Ascending aorta (tissue), 2 donors: ENCODE results near the gene GDPD3. TPM values are rescaled to one million over a fixed set of nuclear protein-coding genes. Genes with fewer than 3 reads are reported as not detected.

Source experiments
- DNase-seq, 2 donors: peaks; one replicate each; pipeline ENCODE4 v3.0.0-alpha.2; 2019; ENCODE audit warnings: low spot score in 2 of 2
- H3K27ac ChIP-seq, 2 donors: fragments of 200-600 bp; sonication (generic); one replicate each; pipeline ENCODE4 v1.5.1; 2016 to 2017; ENCODE audit warnings: mild to moderate bottlenecking in 1 of 2
- H3K27me3 ChIP-seq: fragments of 200-600 bp; sonication (generic); one replicate; pipeline ENCODE4 v1.5.1; 2017
- H3K36me3 ChIP-seq, 2 donors: fragments of 200-600 bp; sonication (generic); one replicate each; pipeline ENCODE4 v1.5.1; 2016
- H3K4me1 ChIP-seq, 2 donors: fragments of 200-600 bp; sonication (generic); one replicate each; pipeline ENCODE4 v1.5.1; 2016 to 2017; ENCODE audit warnings: mild to moderate bottlenecking in 1 of 2
- H3K4me3 ChIP-seq, 2 donors: fragments of 200-600 bp; sonication (generic); one replicate each; pipeline ENCODE4 v1.5.1; 2016 to 2017; ENCODE audit warnings: mild to moderate bottlenecking in 1 of 2
- H3K9me3 ChIP-seq, 2 donors: fragments of 200-600 bp; sonication (generic); one replicate each; pipeline ENCODE4 v1.5.1; 2016
- intact Hi-C: fragments of 100-400 bp; cut with DNase I; formaldehyde crosslinking; loops from one replicate; pipeline ENCODE4 v1.15.1; 2023
- total RNA-seq: library from RNA; depleted of rRNA; stranded (reverse); fragments of >200 nt; gene quantifications from one replicate; pipeline ENCODE4 v1.1.0, GENCODE V29; 2016
- TF ChIP-seq, protein P1 (sequence below), 3 experiments: fragments of 200-600 bp in 2 of 3; fragments of 450-650 bp in 1 of 3; sonication (generic) in 2 of 3; IDR thresholded peaks; one replicate each; pipeline ENCODE4 v1.5.1; 2016 to 2019; ENCODE audit warnings: antibody characterized with exemption in 3 of 3, mild to moderate bottlenecking in 1 of 3, moderate library complexity in 1 of 3

The GDPD3 gene
- total RNA-seq, 1 donor from 2014 or later: 0.53 TPM

DNA sequence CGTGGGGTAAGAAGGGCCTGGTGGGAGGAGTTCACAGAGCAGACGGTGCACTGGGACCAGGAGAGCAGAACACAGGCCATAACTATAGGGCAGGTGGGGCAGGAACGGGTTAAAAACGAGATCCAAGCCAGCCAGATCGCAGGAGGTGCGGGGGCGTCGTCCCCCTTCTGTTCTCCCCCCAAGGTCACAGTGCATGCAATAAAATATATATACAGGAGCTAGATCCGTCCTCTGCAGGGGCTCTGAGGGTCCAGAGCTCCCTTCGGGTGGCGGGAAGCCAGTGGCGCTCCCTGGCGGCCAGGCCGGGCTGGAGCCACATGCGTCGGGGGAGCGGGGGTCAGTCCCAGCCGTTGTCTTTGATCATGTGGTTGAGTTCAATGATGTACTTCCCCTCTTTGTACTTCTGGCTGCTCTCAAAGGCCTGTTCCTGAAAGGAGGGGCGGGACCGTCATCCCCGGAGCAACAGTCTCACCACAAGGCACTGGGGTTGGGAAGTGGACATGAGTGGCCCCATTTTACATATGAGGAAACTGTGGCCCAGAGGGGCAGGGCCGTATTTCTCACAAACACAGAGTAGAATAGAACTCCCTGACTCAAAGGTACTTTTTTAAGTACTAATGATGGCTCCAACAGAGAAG lies 20.8 kb downstream of the GDPD3 start:
- TF ChIP-seq, protein P1, sequence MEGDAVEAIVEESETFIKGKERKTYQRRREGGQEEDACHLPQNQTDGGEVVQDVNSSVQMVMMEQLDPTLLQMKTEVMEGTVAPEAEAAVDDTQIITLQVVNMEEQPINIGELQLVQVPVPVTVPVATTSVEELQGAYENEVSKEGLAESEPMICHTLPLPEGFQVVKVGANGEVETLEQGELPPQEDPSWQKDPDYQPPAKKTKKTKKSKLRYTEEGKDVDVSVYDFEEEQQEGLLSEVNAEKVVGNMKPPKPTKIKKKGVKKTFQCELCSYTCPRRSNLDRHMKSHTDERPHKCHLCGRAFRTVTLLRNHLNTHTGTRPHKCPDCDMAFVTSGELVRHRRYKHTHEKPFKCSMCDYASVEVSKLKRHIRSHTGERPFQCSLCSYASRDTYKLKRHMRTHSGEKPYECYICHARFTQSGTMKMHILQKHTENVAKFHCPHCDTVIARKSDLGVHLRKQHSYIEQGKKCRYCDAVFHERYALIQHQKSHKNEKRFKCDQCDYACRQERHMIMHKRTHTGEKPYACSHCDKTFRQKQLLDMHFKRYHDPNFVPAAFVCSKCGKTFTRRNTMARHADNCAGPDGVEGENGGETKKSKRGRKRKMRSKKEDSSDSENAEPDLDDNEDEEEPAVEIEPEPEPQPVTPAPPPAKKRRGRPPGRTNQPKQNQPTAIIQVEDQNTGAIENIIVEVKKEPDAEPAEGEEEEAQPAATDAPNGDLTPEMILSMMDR (IDR thresholded peaks at IDR 0.05): peak; percentile 40 to 47 (median 43)
- H3K27ac ChIP-seq: peak overlapping the region; percentile 74 to 84
- intact Hi-C loops: loop anchor here (1.0 to 10.0 kb wide), 5 partner anchors 27 to 282 kb away; partner anchors contain the start of genes ALDOA, CORO1A, MYL11 and TBC1D10B
- peak overlapping the region; percentile 53 to 72 for H3K4me3 ChIP-seq
- peaks cover 22 to 27% of the 10 kb centered on the region in 2 donors for H3K4me1 ChIP-seq
- peaks cover 5 to 6% of the 10 kb centered on the region in 2 donors for H3K9me3 ChIP-seq
- peak; percentile 76 to 90 for DNase-seq
- H3K36me3 ChIP-seq: peaks cover 9 to 11% of the 10 kb centered on the region in 2 donors
- H3K27me3 ChIP-seq: no peaks in the 10 kb centered on the region

DNA sequence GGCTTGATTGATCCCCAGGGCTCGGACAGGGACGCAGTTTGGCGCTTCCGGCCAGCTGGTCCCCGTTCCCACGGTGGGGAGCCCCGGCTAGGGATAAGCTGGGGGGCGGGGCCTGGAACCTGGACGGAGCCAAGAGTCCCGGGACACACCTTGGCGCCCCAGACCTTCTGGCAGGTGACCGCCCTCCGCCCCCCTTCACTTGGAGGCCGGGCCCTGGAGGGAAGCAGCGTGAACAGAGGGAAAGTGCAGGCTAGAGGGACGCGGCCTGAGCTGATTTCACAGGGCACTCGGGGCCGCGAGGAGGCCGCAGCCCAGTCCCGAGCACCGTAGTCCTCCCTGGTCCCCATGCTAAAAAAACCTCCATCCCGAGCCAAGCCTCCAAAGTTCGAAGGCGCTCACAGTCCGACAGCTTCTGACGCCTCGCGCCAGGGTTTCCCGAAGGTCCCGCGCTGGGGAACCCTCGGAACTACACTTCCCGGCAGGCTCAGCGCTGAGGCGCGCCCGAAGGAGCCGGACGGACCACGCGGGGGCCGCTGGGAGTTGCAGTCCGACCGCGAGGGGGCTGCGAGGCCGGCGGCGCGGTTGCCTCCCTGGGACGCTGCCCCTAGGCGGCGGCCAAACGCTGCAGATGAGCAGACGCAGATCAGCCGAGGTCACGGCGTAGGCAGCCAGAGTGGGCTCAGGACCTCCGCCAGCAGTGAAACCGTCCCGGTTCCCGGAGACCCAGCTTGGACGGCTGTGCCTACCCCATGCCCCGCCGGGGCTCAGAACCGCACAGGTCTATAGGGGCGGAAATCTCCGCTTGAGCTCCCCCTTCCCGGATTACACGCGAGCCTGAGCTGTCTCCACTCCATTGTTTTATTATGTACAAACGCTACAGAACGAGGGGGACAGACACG lies 21.6 kb downstream of the GDPD3 start, which contains the start of gene TBX6:
TBX6 (minus strand) TSS at position 451 of the 899 bp plus-strand sequence. CDS start 731 bp downstream, outside the sequence.
- intact Hi-C loops: loop anchor here (1.0 to 10.0 kb wide), 6 partner anchors 15 to 283 kb away; partner anchors contain the start of genes ALDOA, CORO1A, MYL11 and TBC1D10B
- Histone ChIP-seq H3K27me3 (no peaks in the 10 kb centered on the region), H3K4me1 (peaks cover 22 to 27% of the 10 kb centered on the region in 2 donors), H3K9me3 (no peaks in the 10 kb centered on the region), H3K4me3 (peak within 1 kb of the TSS; percentile 53 to 72), H3K36me3 (peaks cover 9 to 11% of the 10 kb centered on the region in 2 donors), H3K27ac (peak within 1 kb of the TSS; percentile 74 to 84)
- TF ChIP-seq, protein P1 (IDR thresholded peaks at IDR 0.05): peak; percentile 75 to 96 (median 81)
- DNase-seq: peak; percentile 65 to 95

DNA sequence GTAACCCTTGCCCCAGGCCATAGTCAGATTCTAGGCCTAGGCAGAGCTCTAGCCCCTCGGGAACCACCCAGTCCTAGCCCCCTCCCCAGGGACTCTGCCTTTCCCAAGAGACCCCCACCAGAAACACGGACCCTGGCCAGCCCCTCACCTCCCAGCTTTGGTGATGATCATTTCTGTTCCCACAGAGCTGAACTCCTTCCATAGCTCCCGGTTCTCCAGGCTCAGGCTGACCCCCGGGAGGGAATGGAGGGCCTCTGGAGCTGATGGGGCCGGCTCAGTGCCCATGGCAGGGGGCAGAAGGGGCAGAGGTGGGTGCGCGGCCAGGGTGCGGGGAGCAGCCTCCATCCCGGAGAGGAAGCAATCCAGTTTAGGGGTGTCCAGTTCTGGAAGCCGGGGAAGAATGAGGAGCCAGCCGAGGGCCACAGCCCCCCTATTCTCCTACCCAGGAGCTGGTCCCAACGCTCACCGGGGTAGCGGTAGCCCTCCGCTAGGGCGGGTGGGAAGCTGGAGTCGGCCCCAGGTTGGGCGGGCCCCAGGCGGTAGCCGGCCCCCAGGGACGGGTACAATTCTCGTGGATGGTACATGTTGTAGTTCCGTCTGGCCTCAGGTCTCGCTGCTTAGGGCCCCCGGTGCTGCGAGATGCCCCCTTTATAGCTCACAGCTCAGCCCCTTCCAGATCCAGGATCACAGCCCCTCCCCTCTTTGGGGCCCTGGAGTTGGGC lies 22.6 kb downstream of the GDPD3 start:
- intact Hi-C loops: loop anchor here (2.0 to 10.0 kb wide), 4 partner anchors 14 to 284 kb away; partner anchors contain the start of genes CORO1A, MYL11 and TBC1D10B
- Histone ChIP-seq H3K27me3 (no peaks in the 10 kb centered on the region), H3K36me3 (peaks cover 9 to 11% of the 10 kb centered on the region in 2 donors), H3K27ac (peak overlapping the region; percentile 51 to 74), H3K4me3 (peak overlapping the region; percentile 53 to 72), H3K4me1 (peaks cover 22 to 25% of the 10 kb centered on the region in 2 donors), H3K9me3 (no peaks in the 10 kb centered on the region)
- TF ChIP-seq, protein P1 (IDR thresholded peaks at IDR 0.05): no peak
- no peak for DNase-seq

DNA sequence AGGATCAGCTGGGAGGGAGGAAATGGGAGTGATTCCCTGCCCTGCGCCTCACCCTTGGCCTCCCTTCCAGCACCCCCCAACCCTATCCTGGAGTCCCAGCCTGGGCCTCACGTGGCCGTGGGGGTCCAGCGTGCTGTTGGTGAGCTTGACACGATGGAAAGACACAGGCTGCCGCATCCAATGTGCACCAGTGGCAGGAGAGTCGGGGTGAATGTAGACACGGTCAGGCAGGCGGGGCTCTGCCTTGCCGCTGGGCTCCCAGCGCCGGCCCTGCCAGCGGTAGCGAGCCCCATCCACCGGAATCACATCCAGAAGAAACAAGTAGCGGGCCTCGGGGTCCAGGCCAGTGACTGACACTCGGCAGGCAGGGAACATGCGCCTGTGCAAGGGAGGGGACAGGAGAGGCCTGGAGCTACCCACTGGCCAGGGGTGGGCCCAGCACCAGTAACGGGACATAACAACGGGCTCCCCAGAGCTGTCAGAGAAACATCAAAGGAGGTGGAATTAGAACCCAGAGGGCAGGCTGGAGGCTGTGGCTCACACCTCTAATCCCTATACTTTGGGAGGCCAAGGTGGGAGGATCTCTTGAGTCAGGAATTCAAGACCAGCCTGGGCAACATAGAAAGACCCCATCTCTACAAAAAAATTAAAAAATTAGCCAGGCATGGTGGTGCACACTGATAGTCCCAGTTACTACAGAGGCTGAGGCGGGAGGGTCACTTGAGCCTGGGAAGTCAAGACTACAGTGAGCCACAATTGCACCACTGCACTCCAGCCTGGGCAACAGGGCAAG lies 24.3 kb downstream of the GDPD3 start:
- no peak for DNase-seq
- Histone ChIP-seq H3K4me1 (peaks cover 16 to 19% of the 10 kb centered on the region in 2 donors), H3K9me3 (no peaks in the 10 kb centered on the region), H3K36me3 (peaks cover 14 to 20% of the 10 kb centered on the region in 2 donors), H3K27ac (no peak overlapping the region), H3K27me3 (no peaks in the 10 kb centered on the region), H3K4me3 (no peak overlapping the region)
- intact Hi-C loops: no loop called here
- TF ChIP-seq, protein P1 (IDR thresholded peaks at IDR 0.05): no peak
